HG02678 (cell line): ENCODE results near the gene DACT3.

Source experiments
- ATAC-seq: cut with Tn5 transposase; IDR thresholded peaks from one replicate; pipeline ENCODE4 v1.9.1; 2021; ENCODE audit warnings: mild to moderate bottlenecking, moderate library complexity; ENCODE audit not compliant: unreplicated experiment

Gene DACT3

DNA sequence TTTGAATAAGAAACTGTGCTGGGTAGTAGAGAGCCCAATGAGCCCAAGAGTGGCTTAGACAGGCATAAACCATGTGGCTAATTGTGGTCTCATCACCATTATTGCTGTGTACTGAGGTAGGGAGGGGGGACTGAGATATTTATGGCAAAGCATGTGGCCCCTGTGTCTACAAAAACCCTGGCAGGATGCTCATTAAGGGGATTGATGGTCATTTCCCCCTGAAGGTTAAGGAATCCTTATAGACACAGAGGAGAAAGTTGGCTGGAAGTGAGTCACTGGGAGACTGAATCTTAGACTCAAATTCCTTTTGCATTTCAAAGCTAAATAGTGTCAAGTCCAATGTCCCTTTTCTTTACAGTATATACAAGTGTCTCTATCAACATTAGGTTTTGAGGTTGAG, 9.8 kb upstream of the DACT3 start:
- ATAC-seq: no peak

- ATAC-seq: no peak
These were observed 7.7 kb upstream of the DACT3 start for GRCh38 chr19:46668662-46669061.

DNA sequence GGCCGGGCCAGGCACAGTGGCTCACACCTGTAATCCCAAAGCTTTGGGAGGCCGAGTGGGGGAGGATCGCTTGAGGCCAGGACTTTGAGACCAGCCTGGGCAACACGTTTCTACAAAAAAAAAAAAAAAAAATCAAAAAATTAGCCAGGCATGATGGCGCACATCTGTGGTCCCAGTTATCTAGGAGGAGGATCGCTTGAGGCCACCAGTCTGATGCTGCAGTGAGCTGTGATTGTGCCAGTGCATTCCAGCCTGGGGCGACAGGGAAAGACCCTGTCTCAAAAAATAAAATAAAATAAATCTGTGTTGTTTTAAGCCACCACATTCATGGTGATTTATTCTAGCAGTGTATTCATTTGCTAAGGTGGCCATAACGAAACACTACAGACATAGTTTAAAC, 4.1 kb upstream of the DACT3 start:
- ATAC-seq: no peak

- no peak for ATAC-seq
These were observed 982 bp upstream of the DACT3 start for GRCh38 chr19:46661735-46662592.

DNA sequence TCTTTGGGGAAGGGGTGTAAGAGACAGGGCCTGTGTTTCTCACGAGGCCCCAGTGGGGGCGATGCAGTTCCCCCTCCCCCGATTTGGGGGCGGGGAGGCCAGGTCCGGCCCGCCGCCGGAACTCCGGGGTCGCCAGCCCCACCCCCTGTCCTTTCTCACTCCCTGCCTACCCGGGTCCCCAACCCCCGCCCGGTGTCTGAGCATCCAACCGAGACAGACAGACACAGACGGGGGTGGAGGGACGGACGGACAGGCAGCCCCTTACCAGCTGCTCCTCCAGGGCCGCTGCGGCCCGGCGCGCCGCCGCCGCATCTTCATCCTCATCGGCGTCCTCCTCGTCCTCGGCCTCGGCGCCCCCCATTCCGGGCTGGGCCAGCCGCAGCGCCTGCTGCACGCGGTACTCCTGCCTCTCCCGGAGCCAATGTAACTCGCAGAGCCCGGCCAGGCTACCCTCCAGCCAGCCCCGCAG, 397 bp downstream of the DACT3 start:
- no peak for ATAC-seq

GRCh38 chr19:46660008-46660517, 919 bp downstream of the DACT3 start:
- ATAC-seq: no peak

GRCh38 chr19:46659151-46660007, 1.6 kb downstream of the DACT3 start:
- no peak for ATAC-seq

- ATAC-seq: no peak
These were observed 4.4 kb downstream of the DACT3 start for GRCh38 chr19:46656541-46656940.

DNA sequence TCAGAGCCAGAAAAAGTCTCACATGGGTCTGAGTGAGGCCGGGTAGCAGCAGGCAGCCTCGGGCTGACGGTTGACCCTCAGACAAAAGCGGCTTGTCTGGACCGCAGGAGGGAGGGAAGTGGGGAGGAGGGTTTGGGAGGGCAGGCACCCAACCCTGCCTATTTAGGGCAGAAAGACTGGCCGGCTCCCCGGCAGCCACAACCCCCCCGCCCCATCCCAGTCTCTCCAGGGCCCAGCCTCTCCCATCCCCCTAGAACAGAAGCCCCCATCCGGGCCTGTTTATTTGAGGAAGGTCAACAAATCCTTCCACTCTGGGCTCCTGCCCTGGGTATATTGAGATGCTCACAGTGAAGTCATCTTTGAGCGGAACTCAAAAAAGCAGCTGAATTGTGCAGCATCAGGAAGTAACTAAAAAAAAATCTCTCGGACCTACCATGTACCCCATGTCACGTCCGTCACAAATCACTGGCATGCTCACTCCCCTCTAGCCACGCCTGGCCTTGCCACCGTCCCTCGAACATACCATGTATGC, 6.3 kb downstream of the DACT3 start:
- no peak for ATAC-seq

- no peak for ATAC-seq
These were observed 10.5 kb downstream of the DACT3 start for GRCh38 chr19:46650445-46650844.

DNA sequence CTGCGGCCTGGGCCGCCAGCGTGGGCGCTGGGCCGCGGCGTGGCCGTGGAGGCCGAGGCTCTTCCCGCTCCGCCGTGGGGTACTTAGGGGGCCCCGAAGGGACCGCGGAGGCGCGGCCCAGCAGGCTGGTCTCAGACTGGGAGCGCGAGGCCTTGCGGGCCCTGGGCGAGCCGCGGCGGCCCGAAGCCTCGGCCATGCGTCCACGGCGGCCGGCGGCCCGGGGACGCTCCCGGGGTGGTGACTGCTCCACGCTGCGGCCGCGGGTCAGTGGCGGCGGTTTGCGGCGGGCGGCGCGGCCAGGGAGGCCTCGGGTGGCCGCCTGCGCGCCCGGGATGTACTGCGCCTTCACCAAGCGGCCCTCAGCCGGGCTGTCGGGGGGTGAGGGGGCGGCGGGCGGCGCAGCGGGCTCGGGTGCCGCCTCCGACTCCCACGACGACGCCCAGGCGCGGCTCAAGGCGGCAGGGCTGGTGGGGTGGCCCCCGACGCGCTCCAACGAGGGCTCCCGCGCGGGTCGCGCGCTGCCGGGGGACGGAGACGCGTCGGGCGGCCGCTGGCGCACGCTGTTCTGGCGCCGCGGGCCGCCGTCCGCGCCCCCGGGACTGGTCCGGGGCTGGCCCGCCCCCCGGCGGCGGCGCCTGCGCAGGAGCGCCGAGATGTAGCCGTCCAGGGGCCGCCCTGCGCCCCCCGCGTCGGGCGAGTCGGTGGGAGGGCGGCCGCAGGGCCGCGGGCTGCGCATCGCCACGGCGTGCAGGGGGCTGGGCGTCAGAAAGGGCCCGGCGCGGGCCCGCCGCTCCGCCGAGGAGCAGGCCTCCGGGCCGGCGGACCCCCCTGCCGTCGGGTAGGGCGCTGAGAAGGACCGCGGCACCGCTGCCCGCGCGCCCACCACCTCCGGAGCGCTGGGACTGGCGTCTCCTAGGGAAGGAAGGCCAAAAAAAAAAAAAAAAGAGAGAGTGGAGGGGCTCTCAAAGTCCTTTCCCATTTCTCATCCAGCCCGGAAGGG, 11.7 kb downstream of the DACT3 start:
- no peak for ATAC-seq

- no peak for ATAC-seq
These were observed 12.7 kb downstream of the DACT3 start for GRCh38 chr19:46648060-46648960.

- ATAC-seq: no peak
These were observed 14.6 kb downstream of the DACT3 start for GRCh38 chr19:46646402-46646801.

GRCh38 chr19:46644720-46645119, 16.3 kb downstream of the DACT3 start:
- ATAC-seq: no peak

DNA sequence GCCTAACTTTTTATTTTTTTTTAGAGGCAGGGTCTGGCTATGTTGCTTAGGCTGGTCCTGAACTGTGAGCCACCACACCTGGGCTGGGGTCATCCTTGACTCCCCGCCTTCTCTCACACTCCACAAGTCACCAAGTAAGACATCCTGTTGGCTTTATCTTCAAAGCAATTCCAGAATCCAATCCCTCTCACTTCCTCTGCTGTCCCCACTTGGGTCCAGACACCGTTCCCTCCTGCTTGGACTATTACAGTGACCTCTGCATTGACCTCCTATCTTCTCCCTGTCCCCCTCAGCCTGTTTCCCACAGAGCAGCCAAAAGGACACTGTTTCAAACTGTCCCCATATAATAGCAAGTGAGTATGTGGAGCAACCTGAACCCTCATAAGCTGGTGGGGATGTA, 20.3 kb downstream of the DACT3 start:
- ATAC-seq: no peak

- ATAC-seq: no peak
These were observed 21.4 kb downstream of the DACT3 start for GRCh38 chr19:46639358-46640182.

DNA sequence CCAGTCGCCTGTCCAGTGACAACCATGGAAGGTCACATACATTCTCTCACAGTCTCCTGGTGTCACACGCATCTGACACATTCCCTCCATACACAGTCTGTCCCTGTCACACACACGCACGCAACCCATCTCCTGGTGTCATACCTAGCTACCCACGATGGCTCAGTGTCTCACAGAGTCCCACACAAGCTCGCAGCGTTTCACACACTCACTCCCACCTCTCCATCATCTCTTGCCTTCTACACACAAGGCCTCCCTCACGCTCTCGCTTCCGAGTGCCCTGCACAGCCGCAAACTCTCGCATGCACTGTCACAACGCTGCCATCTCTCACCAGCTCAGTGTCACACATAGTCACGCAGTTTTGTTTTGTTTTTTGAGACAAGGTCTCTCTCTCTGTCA, 23.8 kb downstream of the DACT3 start:
- no peak for ATAC-seq
